GM12872 (cell line): Measurements from ENCODE around the gene TMPRSS7.

Experiments
- CTCF ChIP-seq: IDR thresholded peaks from 3 replicates; pipeline ENCODE4 v1.5.1; 2011; ENCODE audit warnings: low read depth, mild to moderate bottlenecking, low read length, moderate library complexity; ENCODE audit not compliant: insufficient read depth

Gene TMPRSS7

GRCh38 chr3:112128843-112129727 is 94.5 kb downstream of the TMPRSS7 start:
- no peak for TF ChIP-seq CTCF

- TF ChIP-seq CTCF = no peak
Observed at GRCh38 chr3:112129925-112130637, 95.5 kb downstream of the TMPRSS7 start.

- TF ChIP-seq CTCF = no peak
Observed at GRCh38 chr3:112130638-112130993, 96.1 kb downstream of the TMPRSS7 start.
